ENCODE data around the gene PEX7.
"Not testable (repeated sequence)": the region's sequence is repeated elsewhere in the genome, so short reads cannot be mapped to it uniquely, and the experiment has no call there.

Gene PEX7

GRCh38 chr6:136846477-136846876 is 24.1 kb downstream of the PEX7 start:
- not testable (repeated sequence) for DNase-seq

GRCh38 chr6:136849979-136850563 is 27.7 kb downstream of the PEX7 start:
- DNase-seq: not testable (repeated sequence)

- peak; percentile 28 for DNase-seq
Measured at GRCh38 chr6:136859430-136859829, 37.0 kb downstream of the PEX7 start.

DNA sequence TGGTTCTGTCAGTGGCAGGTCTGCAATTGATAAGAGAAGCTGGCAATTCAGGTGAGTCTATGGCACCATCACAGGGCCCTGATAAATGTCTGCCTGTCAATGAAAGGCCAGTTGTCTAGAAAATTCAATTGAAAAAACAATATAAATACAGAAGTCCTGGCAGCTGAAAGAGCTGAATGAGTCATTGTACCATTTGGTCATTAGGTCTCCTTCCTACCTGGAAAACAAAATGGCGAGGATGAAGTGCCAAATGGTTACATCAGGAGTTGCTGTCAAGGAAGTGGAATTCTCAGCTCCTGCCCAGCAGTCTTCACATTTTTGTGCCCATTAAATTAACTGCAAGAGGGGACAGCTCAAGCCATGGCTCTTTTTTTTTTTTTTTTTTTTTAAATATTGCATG is 37.7 kb downstream of the PEX7 start:
- DNase-seq: no peak

DNA sequence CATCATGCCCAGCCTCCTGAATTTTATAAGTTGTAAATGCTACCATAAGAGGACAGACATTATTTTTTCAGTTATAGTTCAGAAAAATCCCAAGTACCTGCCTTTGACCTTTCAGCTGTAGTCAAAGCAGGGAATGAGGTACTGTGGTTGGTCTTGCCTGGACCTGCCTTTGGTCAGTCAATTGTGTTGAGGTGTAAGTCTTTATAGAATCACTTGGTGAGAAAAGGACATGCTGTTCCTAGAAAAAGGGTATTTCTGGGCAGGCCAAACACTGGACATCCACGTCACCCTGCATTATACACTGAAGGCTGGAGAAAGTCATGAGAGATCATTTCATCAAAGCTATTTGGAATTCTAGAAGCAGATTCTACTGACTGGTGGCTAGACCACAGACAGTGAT is 40.3 kb downstream of the PEX7 start:
- no peak for DNase-seq

- DNase-seq: no peak
Measured at GRCh38 chr6:136863752-136864151, 41.4 kb downstream of the PEX7 start.

- DNase-seq: no peak
Measured at GRCh38 chr6:136864676-136865075, 42.3 kb downstream of the PEX7 start.

DNA sequence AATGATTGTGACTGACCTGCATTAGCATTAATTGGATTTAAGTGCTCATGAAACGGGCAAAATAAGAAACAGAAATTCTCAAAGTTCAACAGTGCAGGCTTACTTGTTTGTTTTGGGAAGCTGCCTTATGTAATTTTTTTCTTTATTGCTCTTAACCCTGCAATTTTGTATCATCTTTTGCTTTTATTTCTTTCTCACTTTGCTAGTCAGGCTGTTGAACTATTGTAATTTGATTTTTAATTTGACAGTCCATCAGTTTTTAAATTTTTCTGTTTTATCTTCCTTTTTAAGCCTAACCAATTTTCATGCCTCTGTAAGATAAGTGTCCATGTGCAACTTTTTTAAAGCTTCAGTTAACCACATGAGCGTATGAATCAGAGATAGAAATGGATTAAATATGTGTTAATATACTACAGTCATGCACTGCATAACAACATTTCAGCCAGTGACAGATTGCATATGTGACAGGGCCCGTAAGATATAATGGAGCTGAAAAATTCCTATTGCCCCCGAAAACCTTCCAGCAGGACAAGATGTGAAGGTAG is 44.6 kb downstream of the PEX7 start:
- DNase-seq: peak; percentile 83

DNA sequence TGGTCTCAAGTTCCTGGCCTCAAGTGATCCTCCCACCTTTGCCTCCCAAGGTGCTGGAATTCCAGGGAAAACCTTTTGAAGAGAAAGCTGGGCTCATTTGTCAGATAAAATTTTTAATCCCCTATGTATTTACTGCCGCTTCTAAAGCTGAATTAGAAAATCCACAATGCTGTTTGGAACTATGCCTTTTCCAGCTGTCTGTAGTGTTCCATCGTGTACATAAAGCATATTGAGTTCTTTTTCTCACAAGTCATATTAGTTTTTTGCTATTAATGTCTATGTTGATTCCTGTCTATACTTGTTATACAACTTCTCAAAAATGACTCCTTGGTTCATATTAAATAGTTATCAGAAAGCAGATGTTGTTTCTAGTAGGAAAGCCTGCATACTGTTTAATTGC is 47.1 kb downstream of the PEX7 start:
- no peak for DNase-seq

GRCh38 chr6:136873748-136874147 is 51.4 kb downstream of the PEX7 start:
- peak; percentile 22 for DNase-seq

- not testable (repeated sequence) for DNase-seq
Measured at GRCh38 chr6:136876469-136876868, 54.1 kb downstream of the PEX7 start.

GRCh38 chr6:136880748-136881460 is 58.5 kb downstream of the PEX7 start:
- DNase-seq: no peak

DNA sequence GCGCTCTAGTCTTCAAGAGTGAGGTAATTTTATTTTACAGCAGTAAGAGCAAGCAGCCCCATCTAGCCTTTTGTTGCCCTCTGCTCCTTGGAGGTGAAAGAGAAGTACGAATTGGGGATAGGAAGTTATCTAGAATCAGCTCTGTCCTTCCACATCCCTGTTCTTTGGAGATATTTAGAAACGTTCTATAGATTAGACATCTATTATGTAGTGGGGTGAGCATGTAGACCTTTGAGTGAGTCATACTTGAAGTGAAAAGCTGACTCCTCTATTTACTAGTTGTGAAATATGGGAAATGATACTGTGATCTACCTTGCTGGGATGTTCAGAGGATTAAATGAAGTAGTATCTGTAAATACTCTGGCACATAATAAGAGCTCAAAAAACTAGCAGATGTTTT is 63.7 kb downstream of the PEX7 start:
- DNase-seq: peak; percentile 39

DNA sequence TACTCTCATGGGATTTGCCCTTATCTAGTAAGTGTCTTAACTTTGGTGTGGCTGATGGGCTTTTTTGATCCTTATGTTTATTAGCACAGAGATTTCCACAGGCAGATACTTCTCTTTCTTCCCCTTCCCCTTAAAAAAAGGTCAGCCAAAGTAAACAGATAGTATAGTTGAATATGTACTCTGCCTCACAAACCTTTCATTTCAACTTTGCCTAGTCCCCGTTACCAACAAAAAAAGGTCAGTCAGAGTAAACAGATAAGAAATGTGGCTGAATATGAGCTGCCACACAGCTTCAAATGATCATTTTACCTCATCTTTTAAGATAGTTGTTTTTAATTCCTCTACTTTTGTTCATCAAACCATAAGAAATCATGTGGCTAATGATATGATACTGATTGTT is 65.6 kb downstream of the PEX7 start:
- DNase-seq: peak; percentile 46

GRCh38 chr6:136889271-136890193 is 67.1 kb downstream of the PEX7 start:
- peak; percentile 68 for DNase-seq

DNA sequence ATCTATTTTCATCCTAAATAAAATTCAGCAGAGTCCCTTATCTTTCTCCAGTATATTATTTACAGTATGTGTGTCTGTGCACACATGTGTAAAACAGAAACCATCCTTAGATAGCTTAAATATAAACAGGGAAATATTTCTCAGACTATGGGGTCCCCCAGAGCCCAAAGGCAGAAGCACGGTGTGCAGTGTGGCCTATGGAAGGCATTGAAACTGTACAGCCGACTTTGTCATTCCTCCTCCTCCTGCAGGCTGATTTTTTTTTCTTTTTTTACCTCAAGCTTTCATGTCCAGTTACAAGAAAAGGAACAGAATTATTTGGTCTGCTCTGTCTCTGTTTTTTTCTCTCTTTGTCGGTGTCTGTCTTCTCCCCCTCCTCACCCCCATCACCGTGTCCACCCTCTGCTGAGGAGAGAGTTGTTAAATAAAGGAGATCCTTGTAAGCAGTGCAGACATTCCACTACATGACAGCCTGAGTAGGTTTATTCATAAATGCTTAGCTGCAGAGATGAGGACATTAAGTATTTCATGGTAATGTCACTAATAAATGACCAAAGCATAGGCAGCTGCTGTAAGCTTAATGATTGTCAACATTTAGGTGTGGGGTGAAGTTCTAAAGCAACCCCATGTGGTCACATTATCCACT is 67.9 kb downstream of the PEX7 start:
- peak; percentile 66 for DNase-seq

DNA sequence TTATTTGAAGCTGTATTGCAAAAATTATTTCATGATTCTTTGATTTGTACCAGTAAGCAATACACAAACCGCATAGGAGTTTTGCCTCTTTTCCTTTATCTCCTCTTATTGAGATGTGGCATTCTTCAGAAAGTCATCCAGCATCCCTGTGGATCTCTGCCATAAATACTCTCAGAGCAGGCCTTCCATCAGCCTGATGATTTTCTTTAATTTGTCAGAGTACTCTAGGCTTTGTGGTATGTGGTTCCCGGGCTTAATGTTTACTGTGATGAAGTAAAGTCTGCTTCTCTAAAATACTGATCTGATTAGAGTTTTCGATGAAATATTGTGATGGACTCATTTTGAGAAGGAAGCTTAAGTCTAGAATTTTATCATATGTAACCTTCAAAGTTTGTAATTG is 68.6 kb downstream of the PEX7 start:
- DNase-seq: no peak

DNA sequence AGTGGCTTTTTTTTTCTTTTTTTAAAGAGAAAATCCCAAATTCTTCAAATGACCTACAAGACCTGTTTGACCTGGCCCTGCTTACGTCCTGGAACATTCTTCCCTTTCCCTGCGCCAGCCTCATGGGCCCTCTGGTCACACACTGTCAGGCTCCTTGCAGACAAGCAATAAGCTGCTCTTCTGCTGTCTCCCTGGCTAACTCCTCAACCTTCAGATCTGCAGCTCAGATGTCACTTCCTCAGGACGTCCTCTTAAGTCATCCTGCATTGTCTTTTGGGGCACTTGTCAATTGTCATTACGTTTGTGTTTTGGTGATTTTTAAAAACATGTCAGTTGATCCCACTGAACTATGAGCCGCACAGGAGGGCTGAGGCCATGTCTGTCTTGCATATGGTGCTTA is 70.8 kb downstream of the PEX7 start:
- DNase-seq: no peak

DNA sequence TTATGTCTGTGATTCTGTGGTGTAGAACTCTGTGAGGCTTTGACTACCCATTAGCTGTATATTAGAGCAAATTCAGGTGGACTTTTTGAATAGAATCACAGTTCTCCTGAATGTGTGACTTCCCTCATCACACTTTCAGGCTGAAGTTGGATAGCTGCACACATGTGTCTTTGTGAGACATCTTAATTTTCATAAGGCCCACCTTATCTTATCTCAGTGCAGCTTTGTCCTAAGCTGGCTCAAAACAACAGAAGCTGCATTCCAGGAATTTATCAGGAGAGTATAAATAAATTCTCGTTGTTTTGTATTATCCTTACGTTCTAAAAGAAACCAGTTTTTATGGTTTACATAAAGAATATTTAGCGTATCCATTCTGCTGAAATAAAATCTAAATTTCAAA is 73.5 kb downstream of the PEX7 start:
- peak; percentile 33 for DNase-seq

- no peak for DNase-seq
Measured at GRCh38 chr6:136897071-136897470, 74.7 kb downstream of the PEX7 start.

DNA sequence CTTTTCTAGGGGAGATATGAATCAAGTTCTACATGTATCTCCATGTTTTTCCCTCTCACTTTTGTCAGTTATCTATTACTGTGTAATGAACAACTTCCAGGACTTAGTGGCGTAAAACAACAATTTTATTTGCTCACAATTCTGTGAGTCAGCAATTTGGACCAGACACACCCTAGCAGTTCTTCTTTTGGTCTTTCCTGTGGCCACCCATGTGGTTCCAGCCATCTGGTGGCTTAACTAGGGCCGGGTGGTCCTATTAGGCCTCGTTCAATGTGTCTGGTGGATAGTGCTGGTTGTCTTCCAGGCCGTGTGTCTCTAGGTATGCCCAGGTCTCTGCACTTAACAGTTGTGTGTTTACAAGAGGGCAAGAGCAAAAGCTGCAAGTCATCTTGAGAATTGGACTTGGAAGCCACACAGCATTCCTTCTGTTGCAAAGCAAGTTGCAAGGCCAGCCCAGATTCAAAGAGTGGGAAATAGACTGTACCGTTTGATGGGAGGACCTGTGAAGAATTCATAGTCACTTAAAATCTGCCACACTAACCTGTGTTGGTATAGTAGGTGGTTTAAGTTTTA is 78.9 kb downstream of the PEX7 start:
- peak; percentile 17 for DNase-seq

- DNase-seq: not testable (repeated sequence)
Measured at GRCh38 chr6:136904477-136904876, 82.1 kb downstream of the PEX7 start.

- DNase-seq: no peak
Measured at GRCh38 chr6:136914947-136915346, 92.6 kb downstream of the PEX7 start.

All from OCI-M1 (cell line).